ENCODE measurements around the gene ETF1. TPM values are rescaled to one million over a fixed set of nuclear protein-coding genes. Genes with fewer than 3 reads are reported as not detected.

The ETF1 gene
- polyA plus RNA-seq, 1 experiment, result 107 TPM

DNA sequence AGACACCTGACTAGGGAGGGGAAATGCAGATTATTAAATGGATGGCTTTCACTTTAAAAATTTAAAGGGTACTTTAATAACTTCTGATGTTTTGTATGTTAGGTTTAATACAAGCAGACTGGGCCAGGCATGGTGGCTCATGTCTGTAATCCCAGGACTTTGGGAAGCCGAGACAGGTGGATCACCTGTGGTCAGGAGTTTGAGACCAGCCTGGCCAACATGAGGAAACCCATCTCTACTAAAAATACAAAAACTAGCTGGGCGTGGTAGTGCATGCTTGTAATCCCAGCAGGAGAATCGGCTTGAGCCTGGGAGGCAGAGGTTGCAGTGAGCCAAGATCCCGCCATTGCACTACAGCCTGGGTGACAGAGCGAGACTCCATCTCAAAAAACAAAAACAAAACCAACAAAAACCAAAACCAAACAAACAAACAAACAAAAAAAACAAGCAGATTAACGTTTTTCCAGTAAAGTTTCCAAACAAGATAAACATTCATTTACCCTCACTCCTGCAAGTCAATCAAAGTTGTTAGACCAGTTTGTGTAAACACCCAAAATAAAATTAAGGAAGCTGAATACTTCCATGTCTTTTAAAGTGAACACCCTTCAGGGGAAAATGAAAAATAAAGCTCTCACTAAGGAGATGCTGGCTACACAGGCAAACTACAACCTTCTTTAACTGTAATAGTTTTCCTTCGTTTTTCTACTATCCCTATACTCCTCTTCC, 14.1 kb downstream of the ETF1 start:
- POLR2A ChIA-PET, result interaction anchor here (0.8 to 1.2 kb wide), 2 partner anchors 14 to 20 kb away, joined by 3 to 6 read pairs; partner anchors contain the start of gene ETF1
- CTCF ChIA-PET, result no interaction called here
- DNase-seq (ENCODE audit: low read depth, low spot score), result no peak
- H3K4me3 ChIP-seq (ENCODE audit: low read depth, low read length), result no peak overlapping the region
- no peak overlapping the region for H3K27ac ChIP-seq (ENCODE audit: low read depth, low read length)
- H3K27me3 ChIP-seq (ENCODE audit: control insufficient read depth, insufficient read depth, low read length), result no peaks in the 10 kb centered on the region
- TF ChIP-seq, protein P1, sequence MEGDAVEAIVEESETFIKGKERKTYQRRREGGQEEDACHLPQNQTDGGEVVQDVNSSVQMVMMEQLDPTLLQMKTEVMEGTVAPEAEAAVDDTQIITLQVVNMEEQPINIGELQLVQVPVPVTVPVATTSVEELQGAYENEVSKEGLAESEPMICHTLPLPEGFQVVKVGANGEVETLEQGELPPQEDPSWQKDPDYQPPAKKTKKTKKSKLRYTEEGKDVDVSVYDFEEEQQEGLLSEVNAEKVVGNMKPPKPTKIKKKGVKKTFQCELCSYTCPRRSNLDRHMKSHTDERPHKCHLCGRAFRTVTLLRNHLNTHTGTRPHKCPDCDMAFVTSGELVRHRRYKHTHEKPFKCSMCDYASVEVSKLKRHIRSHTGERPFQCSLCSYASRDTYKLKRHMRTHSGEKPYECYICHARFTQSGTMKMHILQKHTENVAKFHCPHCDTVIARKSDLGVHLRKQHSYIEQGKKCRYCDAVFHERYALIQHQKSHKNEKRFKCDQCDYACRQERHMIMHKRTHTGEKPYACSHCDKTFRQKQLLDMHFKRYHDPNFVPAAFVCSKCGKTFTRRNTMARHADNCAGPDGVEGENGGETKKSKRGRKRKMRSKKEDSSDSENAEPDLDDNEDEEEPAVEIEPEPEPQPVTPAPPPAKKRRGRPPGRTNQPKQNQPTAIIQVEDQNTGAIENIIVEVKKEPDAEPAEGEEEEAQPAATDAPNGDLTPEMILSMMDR (IDR thresholded peaks at IDR 0.05; ENCODE audit: low read depth, low read length), result no peak
- H3K9me3 ChIP-seq (ENCODE audit: control insufficient read depth, insufficient read depth, low read length), result no peaks in the 10 kb centered on the region

DNA sequence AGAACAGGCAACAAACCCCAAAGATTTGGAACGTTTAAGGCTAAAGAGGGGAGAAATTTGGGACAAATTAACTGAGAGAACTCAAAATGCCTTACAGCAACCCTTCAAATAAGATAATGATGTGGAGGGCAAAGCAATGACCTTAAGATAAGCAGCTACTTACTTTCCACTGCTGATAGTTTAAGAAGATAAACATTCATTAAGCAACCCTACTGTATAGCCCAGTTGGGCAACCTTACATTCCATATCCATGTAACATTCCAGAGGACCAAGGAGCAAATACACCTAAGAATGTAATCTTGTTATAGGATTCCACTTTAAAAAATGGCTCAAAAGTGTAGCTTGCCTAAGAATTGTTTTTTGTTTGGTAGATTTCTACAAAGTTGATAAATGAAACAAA, 14.8 kb downstream of the ETF1 start:
- Histone ChIP-seq H3K4me3 (ENCODE audit: low read depth, low read length) (no peak overlapping the region), H3K9me3 (ENCODE audit: control insufficient read depth, insufficient read depth, low read length) (no peaks in the 10 kb centered on the region), H3K27me3 (ENCODE audit: control insufficient read depth, insufficient read depth, low read length) (no peaks in the 10 kb centered on the region), H3K27ac (ENCODE audit: low read depth, low read length) (no peak overlapping the region)
- ChIA-PET POLR2A (interaction anchor here (0.8 to 1.2 kb wide), 2 partner anchors 15 to 19 kb away, joined by 3 to 6 read pairs; partner anchors contain the start of gene ETF1), CTCF (interaction anchor here (0.8 kb wide), 1 partner anchor 176 kb away, joined by 3 read pairs; no protein-coding TSS in a partner anchor)
- DNase-seq (ENCODE audit: low read depth, low spot score), result no peak
- TF ChIP-seq, protein P1 (IDR thresholded peaks at IDR 0.05; ENCODE audit: low read depth, low read length), result no peak

DNA sequence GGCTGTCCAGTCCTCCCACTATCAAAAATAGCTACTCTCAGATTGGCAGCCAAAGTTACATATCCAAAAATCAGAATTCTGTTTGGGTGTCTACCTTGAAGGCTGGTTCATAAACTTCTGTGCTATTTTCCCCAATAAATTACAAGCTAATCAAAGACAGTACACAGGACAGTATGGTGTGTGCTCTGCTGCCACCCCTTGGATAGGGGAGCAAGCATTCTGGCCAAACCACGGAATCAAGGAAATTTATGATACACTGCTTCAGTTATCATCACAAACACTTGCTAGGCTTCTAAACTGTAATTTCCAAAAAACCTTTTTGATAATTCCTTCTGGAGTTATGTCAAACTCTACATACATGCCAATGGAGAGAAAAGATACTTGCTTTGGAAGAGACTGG, 15.9 kb downstream of the ETF1 start:
- CTCF ChIA-PET, result interaction anchor here (0.6 to 1.2 kb wide), 2 partner anchors 20 to 24 kb away, joined by 3 to 4 read pairs; no protein-coding TSS in a partner anchor
- Histone ChIP-seq H3K4me3 (ENCODE audit: low read depth, low read length) (no peak overlapping the region), H3K27ac (ENCODE audit: low read depth, low read length) (no peak overlapping the region), H3K9me3 (ENCODE audit: control insufficient read depth, insufficient read depth, low read length) (no peaks in the 10 kb centered on the region), H3K27me3 (ENCODE audit: control insufficient read depth, insufficient read depth, low read length) (no peaks in the 10 kb centered on the region)
- TF ChIP-seq, protein P1 (IDR thresholded peaks at IDR 0.05; ENCODE audit: low read depth, low read length), result no peak
- DNase-seq (ENCODE audit: low read depth, low spot score), result no peak
- POLR2A ChIA-PET, result interaction anchor here (1.1 kb wide), 1 partner anchor 16 kb away, joined by 3 read pairs; the partner anchor contains the start of gene ETF1

DNA sequence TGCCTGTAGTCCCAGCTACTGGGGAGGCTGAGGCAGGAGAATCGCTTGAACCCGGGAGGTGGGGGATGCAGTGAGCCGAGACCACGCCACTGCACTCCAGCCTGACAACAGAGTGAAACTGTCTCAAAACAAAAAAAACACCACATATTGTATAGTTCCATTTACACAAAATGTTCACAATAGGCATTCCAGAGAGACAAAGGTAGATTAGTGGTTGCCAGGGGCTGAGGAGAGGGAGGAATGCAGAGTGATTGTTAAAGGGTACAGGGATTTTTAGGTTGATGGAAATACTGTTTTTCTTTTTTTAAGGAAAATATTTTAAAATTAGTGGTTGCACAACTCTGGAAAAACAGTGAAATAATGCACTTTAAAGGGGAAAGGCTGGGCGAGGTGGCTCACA, 19.6 kb downstream of the ETF1 start:
- no peak for DNase-seq (ENCODE audit: low read depth, low spot score)
- no peak overlapping the region for H3K27ac ChIP-seq (ENCODE audit: low read depth, low read length)
- TF ChIP-seq, protein P1 (IDR thresholded peaks at IDR 0.05; ENCODE audit: low read depth, low read length), result no peak
- no peaks in the 10 kb centered on the region for H3K27me3 ChIP-seq (ENCODE audit: control insufficient read depth, insufficient read depth, low read length)
- H3K9me3 ChIP-seq (ENCODE audit: control insufficient read depth, insufficient read depth, low read length), result no peaks in the 10 kb centered on the region
- CTCF ChIA-PET, result no interaction called here
- H3K4me3 ChIP-seq (ENCODE audit: low read depth, low read length), result no peak overlapping the region
- POLR2A ChIA-PET, result no interaction called here

DNA sequence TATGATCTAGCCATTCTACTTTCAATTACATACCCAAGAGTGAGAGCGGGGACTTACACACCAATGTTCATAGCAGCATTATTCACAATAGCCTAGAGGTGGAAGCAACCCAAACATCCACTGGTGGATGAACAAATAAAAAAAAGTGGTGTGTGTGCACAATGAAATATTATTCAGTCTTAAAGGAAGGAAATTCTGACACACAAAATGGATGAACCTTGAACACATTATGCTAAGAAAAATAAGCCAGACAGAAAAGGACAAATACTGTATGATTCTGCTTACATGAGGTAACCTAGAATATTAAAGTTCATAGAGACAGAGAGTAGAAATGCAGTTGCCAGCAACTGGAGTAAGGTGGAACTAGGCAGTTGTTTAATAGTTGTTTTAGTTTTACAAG, 22.1 kb downstream of the ETF1 start:
- Histone ChIP-seq H3K9me3 (ENCODE audit: control insufficient read depth, insufficient read depth, low read length) (no peaks in the 10 kb centered on the region), H3K4me3 (ENCODE audit: low read depth, low read length) (no peak overlapping the region), H3K27ac (ENCODE audit: low read depth, low read length) (no peak overlapping the region), H3K27me3 (ENCODE audit: control insufficient read depth, insufficient read depth, low read length) (no peaks in the 10 kb centered on the region)
- POLR2A ChIA-PET, result no interaction called here
- TF ChIP-seq, protein P1 (IDR thresholded peaks at IDR 0.05; ENCODE audit: low read depth, low read length), result no peak
- no peak for DNase-seq (ENCODE audit: low read depth, low spot score)
- CTCF ChIA-PET, result no interaction called here

Measured in AG04450 (cell line).